Forelimb muscle (tissue), 1 donor: Measurements from ENCODE around the gene TFB1M. TPM values are rescaled to one million over a fixed set of nuclear protein-coding genes. Genes with fewer than 3 reads are reported as not detected.

Experiments used
- polyA plus RNA-seq: library from polyadenylated mRNA; unstranded; fragments of 120-200 nt; gene quantifications from one replicate; pipeline ENCODE4 v1.2.1, GENCODE V29; 2013; ENCODE audit not compliant: insufficient read length

Gene TFB1M
- polyA plus RNA-seq, 1 donor, result 14.3 TPM

Other genes with a start within 250 kb of the TFB1M start
- gene CLDN20, start 50.5 kb downstream of the TFB1M start, polyA plus RNA-seq, result 0.76 TPM
- gene NOX3, start 141.4 kb upstream of the TFB1M start, polyA plus RNA-seq, result not detected